Astrocyte of the spinal cord (primary cell): ENCODE measurements around the gene COPB1.

Source experiments
- DNase-seq: peaks from one replicate; pipeline ENCODE4 v3.0.0; 2011; ENCODE audit warnings: low read depth, low spot score
- H3K4me3 ChIP-seq: 2 replicates; pipeline ENCODE4 v1.5.1; 2011; ENCODE audit warnings: low read depth, mild to moderate bottlenecking, low read length, moderate library complexity
- in situ Hi-C: cut with HindIII; loops from 2 replicates; pipeline ENCODE4 v1.10.0; 2017; ENCODE audit warnings: low sequenced_read_pairs
- TF ChIP-seq, protein P1 (sequence below): IDR thresholded peaks from 2 replicates; pipeline ENCODE4 v1.5.1; 2012; ENCODE audit warnings: low read depth, mild to moderate bottlenecking, low read length, inconsistent platforms

The COPB1 gene

DNA sequence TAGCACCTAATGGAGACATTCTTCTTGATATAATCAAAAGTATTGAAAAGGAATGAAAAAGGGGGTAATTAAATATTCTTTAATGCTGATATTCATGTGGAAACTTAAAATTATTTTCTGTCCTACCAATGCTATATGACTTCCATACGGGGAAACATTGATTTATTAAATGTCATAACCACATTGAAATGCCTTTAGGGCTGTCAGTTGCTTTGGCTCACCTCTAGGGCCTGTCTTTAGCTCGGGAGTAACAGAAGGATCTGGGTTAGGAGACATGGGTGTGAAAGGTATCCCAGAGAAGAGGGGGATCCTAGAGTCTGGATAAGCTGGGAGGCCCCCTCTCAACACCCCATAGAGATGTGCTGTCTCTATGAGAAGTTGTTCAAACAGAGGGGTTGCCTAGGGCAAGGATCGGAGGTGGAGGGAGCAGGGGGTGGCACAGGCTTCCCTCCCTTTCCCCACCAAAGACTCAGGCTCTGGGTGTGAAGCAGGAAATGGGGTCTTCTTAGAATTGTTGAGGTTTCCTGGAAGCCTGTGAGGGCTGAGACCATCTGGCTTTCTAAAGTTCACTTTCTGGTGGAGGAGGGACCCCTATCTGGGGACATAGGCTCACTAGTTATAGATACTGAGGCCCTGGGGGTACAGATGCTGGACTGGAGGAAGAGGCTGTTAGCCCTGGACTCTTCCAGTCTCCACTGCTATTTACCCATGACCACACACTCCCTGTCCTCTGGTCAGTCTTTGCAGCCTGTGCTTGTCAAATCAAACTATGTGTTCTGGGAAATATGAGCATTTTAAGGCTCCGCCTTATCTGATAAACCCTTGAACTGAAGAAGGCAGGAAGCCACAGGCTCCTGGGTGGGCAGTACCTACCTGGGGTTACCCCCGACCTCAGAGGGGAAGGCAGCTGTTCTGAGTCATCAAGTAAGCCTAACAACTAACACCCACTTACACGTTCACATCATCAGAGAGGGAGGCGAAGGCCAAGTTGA lies 84.8 kb downstream of the COPB1 start:
- no peak for DNase-seq
- in situ Hi-C loops = no loop called here
- H3K4me3 ChIP-seq = no peak overlapping the region
- TF ChIP-seq, protein P1, sequence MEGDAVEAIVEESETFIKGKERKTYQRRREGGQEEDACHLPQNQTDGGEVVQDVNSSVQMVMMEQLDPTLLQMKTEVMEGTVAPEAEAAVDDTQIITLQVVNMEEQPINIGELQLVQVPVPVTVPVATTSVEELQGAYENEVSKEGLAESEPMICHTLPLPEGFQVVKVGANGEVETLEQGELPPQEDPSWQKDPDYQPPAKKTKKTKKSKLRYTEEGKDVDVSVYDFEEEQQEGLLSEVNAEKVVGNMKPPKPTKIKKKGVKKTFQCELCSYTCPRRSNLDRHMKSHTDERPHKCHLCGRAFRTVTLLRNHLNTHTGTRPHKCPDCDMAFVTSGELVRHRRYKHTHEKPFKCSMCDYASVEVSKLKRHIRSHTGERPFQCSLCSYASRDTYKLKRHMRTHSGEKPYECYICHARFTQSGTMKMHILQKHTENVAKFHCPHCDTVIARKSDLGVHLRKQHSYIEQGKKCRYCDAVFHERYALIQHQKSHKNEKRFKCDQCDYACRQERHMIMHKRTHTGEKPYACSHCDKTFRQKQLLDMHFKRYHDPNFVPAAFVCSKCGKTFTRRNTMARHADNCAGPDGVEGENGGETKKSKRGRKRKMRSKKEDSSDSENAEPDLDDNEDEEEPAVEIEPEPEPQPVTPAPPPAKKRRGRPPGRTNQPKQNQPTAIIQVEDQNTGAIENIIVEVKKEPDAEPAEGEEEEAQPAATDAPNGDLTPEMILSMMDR = no peak

GRCh38 chr11:14413307-14414069 lies 86.1 kb downstream of the COPB1 start:
- TF ChIP-seq, protein P1 = peak; percentile 29
- DNase-seq = peak; percentile 58
- H3K4me3 ChIP-seq = no peak overlapping the region
- in situ Hi-C loops = no loop called here

GRCh38 chr11:14411818-14412217 lies 87.8 kb downstream of the COPB1 start:
- in situ Hi-C loops = no loop called here
- TF ChIP-seq, protein P1 = no peak
- H3K4me3 ChIP-seq = no peak overlapping the region
- peak; percentile 49 for DNase-seq

DNA sequence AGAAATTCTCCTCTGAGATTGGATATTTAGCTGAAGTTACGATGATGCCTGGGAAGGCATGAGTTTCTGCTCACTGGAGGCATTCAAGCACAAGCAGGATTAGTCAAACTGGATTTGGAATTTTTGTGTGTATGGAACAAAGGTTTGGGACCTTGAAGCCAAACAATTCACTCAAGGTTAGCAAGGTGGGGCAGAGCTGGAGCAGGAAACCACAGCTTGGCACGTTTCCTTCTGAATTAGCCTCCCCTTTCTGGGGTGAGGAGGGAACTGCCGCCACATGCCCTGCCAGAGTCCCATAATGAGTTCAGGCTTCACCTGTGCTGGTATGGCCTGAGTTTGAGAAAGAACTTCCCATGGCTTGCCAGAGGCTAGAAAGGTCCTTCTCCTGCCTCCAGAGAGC lies 89.7 kb downstream of the COPB1 start:
- no peak for DNase-seq
- H3K4me3 ChIP-seq = no peak overlapping the region
- TF ChIP-seq, protein P1 = no peak
- in situ Hi-C loops = no loop called here

DNA sequence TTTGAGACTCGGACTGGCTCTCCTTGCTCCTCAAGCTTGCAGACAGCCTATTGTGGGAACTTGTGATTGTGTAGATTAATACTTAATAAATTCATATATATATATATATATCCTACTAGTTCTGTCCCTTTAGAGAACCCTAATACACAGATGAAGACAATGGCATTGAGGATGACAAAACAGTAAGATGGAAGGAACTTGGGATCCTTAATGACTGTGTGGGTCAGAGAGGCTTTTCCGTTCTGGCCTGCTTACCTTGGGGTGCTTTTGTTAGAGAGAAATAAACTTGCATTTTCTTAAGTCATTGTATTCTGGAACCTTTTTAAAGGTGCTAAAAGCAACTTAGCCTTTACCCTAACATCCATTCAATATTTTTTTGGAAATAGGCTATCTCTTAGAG lies 91.0 kb downstream of the COPB1 start:
- H3K4me3 ChIP-seq = no peak overlapping the region
- in situ Hi-C loops = no loop called here
- DNase-seq = no peak
- TF ChIP-seq, protein P1 = no peak
